ENCODE data around the gene MCCD1.

DNA sequence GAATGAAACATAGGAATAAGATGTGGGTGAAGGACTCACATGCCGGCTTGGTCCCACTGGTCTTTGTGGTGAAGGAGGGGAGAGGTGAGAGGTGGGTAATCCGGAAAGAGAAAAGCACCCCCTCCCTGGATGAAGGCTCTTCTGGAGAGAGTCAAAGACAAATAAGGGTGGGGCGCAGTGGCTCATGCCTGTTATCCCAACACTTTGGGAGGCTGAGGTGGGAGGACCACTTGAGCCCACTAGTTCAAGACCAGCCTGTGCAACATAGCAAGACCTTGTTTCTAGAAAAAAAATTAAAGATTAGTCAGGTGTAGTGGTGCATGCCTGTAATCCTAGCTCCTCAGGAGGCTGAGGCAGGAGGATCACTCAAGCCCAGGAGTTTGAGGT lies 50.4 kb downstream of the MCCD1 start:
- TF ChIP-seq TAF1 (IDR thresholded peaks at IDR 0.05; ENCODE audit: low read depth, low read length) (no peak), POLR2AphosphoS5 (IDR thresholded peaks at IDR 0.05; ENCODE audit: low read depth, low read length) (no peak), POLR2A (IDR thresholded peaks at IDR 0.05; ENCODE audit: low read depth, low read length) (no peak), SPI1 (IDR thresholded peaks at IDR 0.05; ENCODE audit: low read depth, low read length) (no peak)
